PC-3 (cell line): Measurements from ENCODE around the gene CIDEB. TPM values are rescaled to one million over a fixed set of nuclear protein-coding genes. Genes with fewer than 3 reads are reported as not detected.

Experiments used
- ATAC-seq: fragments of 200-7000 bp; cut with Tn5 transposase; 2 replicates; pipeline ENCODE4 v1.9.1; 2020; ENCODE audit warnings: mild to moderate bottlenecking, moderate library complexity
- BruUV-seq: library from RNA; stranded (reverse); fragments of 400-500 nt; replicated peaks from 2 replicates; lab custom pipeline; 2021; lab: Mats Ljungman, UMichigan
- CTCF ChIA-PET: fragments of 300-600 bp; sonication (Branson Sonifier 250); formaldehyde crosslinking; loops from one replicate; lab custom pipeline; 2022; ENCODE audit warnings: antibody characterized with exemption; lab: Charles Lee
- POLR2A ChIA-PET: fragments of 300-600 bp; sonication (Branson Sonifier 250); formaldehyde crosslinking; loops from one replicate; lab custom pipeline; 2022; ENCODE audit warnings: antibody characterized with exemption; ENCODE audit not compliant: unreplicated experiment; lab: Charles Lee
- DNase-seq: peaks from one replicate; pipeline ENCODE4 v3.0.0-alpha.2; 2015
- H2AFZ ChIP-seq: fragments of 300-600 bp; sonication (generic); 2 replicates; pipeline ENCODE4 v1.6.0; 2016; ENCODE audit warnings: antibody characterized with exemption, low read length
- H3F3A ChIP-seq: fragments of 300-600 bp; sonication (generic); one replicate; pipeline ENCODE4 v1.6.0; 2017; ENCODE audit warnings: antibody characterized with exemption, low read length, control low read depth, mild to moderate bottlenecking; ENCODE audit not compliant: unreplicated experiment
- H3K27ac ChIP-seq: fragments of 300-600 bp; sonication (generic); 2 replicates; pipeline ENCODE4 v1.5.1; 2016; ENCODE audit warnings: mild to moderate bottlenecking, low read length
- H3K27me3 ChIP-seq: fragments of 300-600 bp; sonication (generic); 2 replicates; pipeline ENCODE4 v1.6.1; 2016; ENCODE audit warnings: low read length, mixed read lengths
- H3K36me3 ChIP-seq: fragments of 300-600 bp; sonication (generic); 2 replicates; pipeline ENCODE4 v1.6.1; 2016; ENCODE audit warnings: low read depth, mixed run types, low read length, mixed read lengths
- H3K4me1 ChIP-seq: fragments of 300-600 bp; sonication (generic); 2 replicates; pipeline ENCODE4 v1.5.1; 2016; ENCODE audit warnings: low read length; ENCODE audit not compliant: insufficient read depth
- H3K4me2 ChIP-seq: fragments of 300-600 bp; sonication (generic); 2 replicates; pipeline ENCODE4 v1.6.0; 2016; ENCODE audit warnings: low read length
- H3K4me3 ChIP-seq: fragments of 300-600 bp; sonication (generic); 2 replicates; pipeline ENCODE4 v1.5.1; 2016; ENCODE audit warnings: mild to moderate bottlenecking, low read length, mixed read lengths
- H3K79me2 ChIP-seq: fragments of 300-600 bp; sonication (generic); 2 replicates; pipeline ENCODE4 v1.6.1; 2017; ENCODE audit warnings: low read length, mixed read lengths
- H3K9ac ChIP-seq: fragments of 300-600 bp; sonication (generic); 2 replicates; pipeline ENCODE4 v1.6.0; 2016; ENCODE audit warnings: mild to moderate bottlenecking, low read length
- H3K9me2 ChIP-seq: fragments of 300-600 bp; sonication (generic); replicated peaks from 2 replicates; pipeline ENCODE4 v1.6.1; 2016; ENCODE audit warnings: mixed run types, low read length, mixed read lengths
- H3K9me3 ChIP-seq: fragments of 300-600 bp; sonication (generic); 2 replicates; pipeline ENCODE4 v1.6.1; 2016; ENCODE audit warnings: low read length, mixed read lengths
- H4K20me1 ChIP-seq: fragments of 300-600 bp; sonication (generic); 2 replicates; pipeline ENCODE4 v1.6.1; 2016; ENCODE audit warnings: low read length, mixed read lengths
- CTCF ChIP-seq: fragments of 300-600 bp; sonication (generic); conservative IDR thresholded peaks from 2 replicates; pipeline ENCODE4 v1.5.1; 2017; ENCODE audit warnings: antibody characterized with exemption, low read depth, mild to moderate bottlenecking, low read length
- EZH2 ChIP-seq: fragments of 300-600 bp; sonication (generic); IDR thresholded peaks from one replicate; pipeline ENCODE4 v1.6.1; 2017; ENCODE audit warnings: antibody characterized with exemption, mild to moderate bottlenecking, low read length; ENCODE audit not compliant: unreplicated experiment
- EZH2phosphoT487 ChIP-seq: fragments of 300-600 bp; sonication (generic); IDR thresholded peaks from 2 replicates; pipeline ENCODE4 v1.6.1; 2018; ENCODE audit warnings: mild to moderate bottlenecking, antibody characterized with exemption, low read length, borderline replicate concordance
- intact Hi-C: fragments of 100-400 bp; cut with micrococcal nuclease; formaldehyde crosslinking; loops from 2 replicates; pipeline ENCODE4 v1.9.0; 2023
- total RNA-seq: library from RNA; depleted of rRNA; stranded (reverse); fragments of >200 nt; gene quantifications from 2 replicates; pipeline ENCODE4 v1.2.3, GENCODE V29; 2014

Gene CIDEB
- total RNA-seq, 1 experiment from 2014 or later, result not detected

GRCh38 chr14:24309538-24310264 lies 1.9 kb upstream of the CIDEB start, which contains the start of gene LTB4R2:
Gene LTB4R2 (plus strand): TSS chr14:24310140. CDS start chr14:24310665, 525 bp downstream.
- Histone ChIP-seq H3K36me3 (peaks cover 25% of the 10 kb centered on the region; the same call in 1 of the 2 replicates), H3K4me3 (no peak within 1 kb of the TSS), H3K27me3 (no peaks in the 10 kb centered on the region), H3K4me2 (no peak within 1 kb of the TSS), H3F3A (no peaks in the 10 kb centered on the region), H3K9ac (no peak within 1 kb of the TSS), H3K27ac (no peak within 1 kb of the TSS), H3K79me2 (no peaks in the 10 kb centered on the region), H3K4me1 (peaks cover 9% of the 10 kb centered on the region), H4K20me1 (no peaks in the 10 kb centered on the region), H3K9me3 (no peaks in the 10 kb centered on the region), H3K9me2 (no peaks in the 10 kb centered on the region), H2AFZ (no peak within 1 kb of the TSS)
- no TSS peak for BruUV-seq
- no peak for ATAC-seq
- CTCF ChIA-PET, result no interaction called here
- intact Hi-C loops, result no loop called here
- no peak for TF ChIP-seq CTCF
- no peak for TF ChIP-seq EZH2phosphoT487
- no peak for TF ChIP-seq EZH2
- no peak for DNase-seq
- POLR2A ChIA-PET, result no interaction called here

DNA sequence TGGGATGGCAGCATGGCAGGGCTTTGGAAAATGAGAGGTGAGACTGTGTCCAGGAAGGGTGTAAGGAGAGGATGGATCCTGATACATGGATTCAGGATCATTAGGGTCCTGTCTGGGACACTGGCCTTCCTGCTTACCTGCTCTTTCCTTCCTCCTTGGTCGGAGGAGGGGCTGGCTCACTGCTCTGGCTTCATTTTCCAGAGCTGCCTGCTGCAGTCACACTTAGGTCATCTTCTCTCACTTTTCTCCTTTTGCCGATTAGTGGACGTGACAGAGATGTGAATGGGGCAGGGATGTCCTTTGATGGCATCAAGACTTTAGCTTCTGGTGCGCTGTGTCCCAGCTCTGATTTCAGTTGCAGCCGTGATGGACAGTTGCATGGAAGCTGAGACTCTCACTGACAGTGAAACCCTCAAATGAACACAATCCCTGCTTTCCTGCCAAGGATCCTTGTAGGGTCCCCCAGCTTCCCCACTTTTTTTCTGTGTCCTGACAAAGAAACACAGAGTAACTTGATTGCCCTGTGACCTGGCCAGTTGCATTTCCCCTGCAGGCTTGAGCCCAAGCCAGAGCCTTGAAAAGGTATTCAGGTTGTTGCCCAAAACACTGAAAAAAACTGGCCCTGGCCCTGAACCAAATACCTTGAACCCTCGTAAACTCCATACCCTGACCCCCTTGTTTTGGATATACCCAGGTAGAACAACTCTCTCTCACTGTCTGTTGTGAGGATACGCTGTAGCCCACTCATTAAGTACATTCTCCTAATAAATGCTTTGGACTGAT lies 756 bp upstream of the CIDEB start:
- POLR2A ChIA-PET, result interaction anchor here (0.6 to 1.0 kb wide), 2 partner anchors 66 to 381 kb away, joined by 3 to 4 read pairs; partner anchors contain the start of gene TINF2
- DNase-seq (no peak), ATAC-seq (no peak)
- H3K27ac ChIP-seq, result no peak overlapping the region
- intact Hi-C loops, result no loop called here
- H3K9me2 ChIP-seq, result no peaks in the 10 kb centered on the region
- H3K4me3 ChIP-seq, result no peak overlapping the region
- H3K9me3 ChIP-seq, result no peaks in the 10 kb centered on the region
- no peak overlapping the region for H2AFZ ChIP-seq
- H4K20me1 ChIP-seq, result no peaks in the 10 kb centered on the region
- no peaks in the 10 kb centered on the region for H3K27me3 ChIP-seq
- peaks cover 9% of the 10 kb centered on the region for H3K4me1 ChIP-seq
- no peak overlapping the region for H3K9ac ChIP-seq
- peaks cover 37% of the 10 kb centered on the region for H3K36me3 ChIP-seq
- CTCF ChIA-PET, result interaction anchor here (0.5 to 1.2 kb wide), 7 partner anchors 10 to 194 kb away, joined by 3 to 6 read pairs (median 4); partner anchors contain the start of genes DCAF11, MDP1, NRL and TINF2
- H3K4me2 ChIP-seq, result no peak overlapping the region
- no peaks in the 10 kb centered on the region for H3F3A ChIP-seq
- no peaks in the 10 kb centered on the region for H3K79me2 ChIP-seq
- BruUV-seq, result no TSS peak
- TF ChIP-seq EZH2phosphoT487 (no peak), EZH2 (no peak), CTCF (no peak)
